HG03378 (cell line): ENCODE measurements around the gene ATOX1.
A peak's percentile ranks its signal among the peaks of the same experiment; 100 is the strongest.

Experiments used
- ATAC-seq: cut with Tn5 transposase; IDR thresholded peaks from one replicate; pipeline ENCODE4 v1.9.1; 2021; ENCODE audit warnings: mild to moderate bottlenecking, moderate library complexity; ENCODE audit not compliant: unreplicated experiment

ATOX1 gene

DNA sequence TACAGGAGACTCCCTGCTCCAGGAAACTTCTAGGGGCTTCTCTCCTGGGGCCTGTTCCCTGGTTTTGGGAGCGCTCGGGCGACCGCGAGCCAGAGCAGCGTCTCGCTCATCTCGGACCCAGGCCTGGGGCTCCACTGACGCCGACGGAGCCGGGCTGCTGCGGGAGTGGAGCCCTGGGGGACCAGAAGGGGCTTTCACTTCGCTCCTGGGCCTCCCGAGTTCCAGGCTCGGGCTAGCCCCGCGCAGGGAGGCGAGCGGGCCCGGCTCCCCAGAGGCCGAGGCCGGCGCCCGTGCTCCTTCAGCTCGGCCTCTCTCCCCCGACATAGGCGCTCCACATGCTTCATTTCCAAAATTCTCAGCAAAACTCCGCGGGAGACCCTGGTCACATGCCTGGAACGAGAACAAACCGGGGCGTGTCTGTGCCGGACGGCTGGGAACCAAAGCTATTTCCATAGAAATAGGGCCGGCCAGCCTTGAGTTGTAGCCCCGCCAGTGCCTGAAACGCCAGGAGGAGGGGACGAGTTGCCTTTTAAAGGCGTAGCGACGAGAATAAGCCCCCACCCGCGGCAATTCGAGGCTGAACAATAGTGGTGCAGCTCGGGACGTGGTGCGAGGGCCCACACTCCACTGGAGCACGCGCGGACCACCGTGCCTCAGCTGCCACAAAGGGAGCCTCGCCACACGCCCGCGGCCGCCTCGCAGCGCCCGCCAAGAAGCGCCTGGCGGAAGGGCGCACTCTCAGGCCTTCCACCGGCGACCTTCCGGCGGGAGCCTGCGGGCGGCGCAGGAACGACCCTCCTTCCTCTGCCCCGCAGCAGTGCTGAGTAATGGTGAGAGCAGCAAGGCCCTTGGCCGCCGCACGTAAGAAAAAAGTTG lies 12.2 kb upstream of the ATOX1 start:
- ATAC-seq = peak; percentile 23

DNA sequence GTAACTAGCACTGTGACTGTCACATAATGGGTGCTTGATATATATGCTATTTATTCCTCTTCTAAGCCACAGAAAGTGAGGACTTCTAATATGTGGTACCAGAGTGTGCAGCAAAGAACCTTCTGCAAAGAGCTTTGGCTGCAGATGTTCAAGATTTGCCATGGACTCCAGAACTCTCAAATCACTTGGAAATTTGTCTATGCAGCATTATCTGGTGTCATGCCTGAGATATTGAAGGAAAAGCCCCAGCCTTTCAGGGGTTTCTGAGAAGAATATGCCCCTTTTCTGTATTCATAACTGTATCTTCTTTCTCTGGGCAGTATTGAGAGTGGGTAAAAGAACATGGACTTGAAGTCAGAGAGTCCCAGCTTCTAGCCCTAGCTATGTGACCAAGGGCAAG lies 8.5 kb upstream of the ATOX1 start:
- ATAC-seq = no peak

DNA sequence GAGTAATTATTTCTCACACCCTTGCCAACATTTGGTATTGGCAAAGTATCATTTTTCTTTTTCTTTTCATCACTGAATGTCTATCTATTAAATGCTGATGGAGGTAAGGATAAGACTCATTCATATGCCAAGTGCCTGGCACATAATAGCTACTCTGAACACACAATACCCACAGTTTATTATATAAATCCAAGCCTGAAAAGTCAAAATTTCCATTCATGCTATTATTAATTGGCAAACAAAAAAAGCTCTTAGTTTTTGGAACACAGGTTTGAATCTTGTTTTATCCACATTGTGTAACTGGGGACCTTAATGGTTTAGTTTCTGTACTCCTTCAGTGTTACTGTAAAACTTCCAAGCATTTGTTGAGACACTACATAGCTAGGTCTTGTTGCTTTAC lies 6.4 kb upstream of the ATOX1 start:
- ATAC-seq = no peak

DNA sequence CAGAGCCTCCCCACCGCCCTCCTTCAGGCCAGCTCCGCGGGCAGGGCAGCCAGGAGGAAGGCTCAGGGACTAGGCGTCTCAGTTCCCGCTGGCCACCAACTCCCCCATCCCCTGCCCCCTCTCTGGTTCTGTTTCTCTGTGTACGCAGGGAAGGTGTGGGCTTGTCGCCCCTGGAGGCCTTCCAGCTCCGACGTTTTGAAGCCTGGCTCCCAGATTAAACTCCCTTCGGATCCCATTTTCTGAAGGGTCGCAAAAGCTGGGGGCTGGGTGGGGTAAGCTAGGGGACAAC lies 346 bp downstream of the ATOX1 start:
- peak; percentile 11 for ATAC-seq

DNA sequence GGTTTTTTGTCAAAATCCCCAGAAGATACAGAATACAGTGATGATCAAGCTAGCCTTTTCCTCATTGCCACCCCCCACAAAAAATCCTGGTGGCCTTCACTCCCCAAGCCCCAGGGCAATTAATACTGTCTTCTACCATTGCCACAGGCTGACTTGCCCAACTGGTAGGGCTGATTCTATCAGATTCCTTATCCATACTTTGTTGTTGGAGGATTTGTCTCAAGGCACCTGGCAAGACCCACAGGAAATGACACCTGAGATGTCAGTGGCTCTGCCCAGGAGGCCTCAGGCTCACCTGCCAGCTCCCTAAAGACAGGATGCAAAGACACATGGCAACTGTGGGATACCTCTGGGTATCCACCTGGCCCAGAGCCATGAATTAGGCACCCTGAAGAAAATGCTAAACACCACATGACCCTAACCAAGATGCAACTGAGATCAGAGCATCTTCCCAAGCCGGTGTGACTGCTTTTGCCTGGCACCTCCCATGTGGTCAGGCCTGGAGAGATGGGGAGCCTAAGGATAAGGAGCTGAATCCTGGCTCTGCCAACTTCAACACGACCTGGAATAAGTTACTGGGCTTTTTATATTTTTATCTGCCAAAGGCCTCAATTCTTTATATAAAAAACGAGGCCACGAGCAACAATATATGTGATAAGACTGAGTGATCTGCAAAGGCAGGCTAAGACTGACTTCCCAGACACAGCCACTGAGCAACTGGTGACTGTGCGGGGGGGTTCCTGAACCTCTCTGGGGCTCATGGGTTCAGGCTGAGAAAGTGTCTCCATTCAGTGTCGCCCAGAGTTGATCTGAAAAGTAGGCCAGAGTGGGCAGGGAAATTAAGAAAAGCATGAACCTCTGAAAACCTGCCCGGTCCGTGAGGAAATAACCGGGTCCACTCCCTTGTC lies 944 bp downstream of the ATOX1 start:
- ATAC-seq = peak; percentile 26

DNA sequence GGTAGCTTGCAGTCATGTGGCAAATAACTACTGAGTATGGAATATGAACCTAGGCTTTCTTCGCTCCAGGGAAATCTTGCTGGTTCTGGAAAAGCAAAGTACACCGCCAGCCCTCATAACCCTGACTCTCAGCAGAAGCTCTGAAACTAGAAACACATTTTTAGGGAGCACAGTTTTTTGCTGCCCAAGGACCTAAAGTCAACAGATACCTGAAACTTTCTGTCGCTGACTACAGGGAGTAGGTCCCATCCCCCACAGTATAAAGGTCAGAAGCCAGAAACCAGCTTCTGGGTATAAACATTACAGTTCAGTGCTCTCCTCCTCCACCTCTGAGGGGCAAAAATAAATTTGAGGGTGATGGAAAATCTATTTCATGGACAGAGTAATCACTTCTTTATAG lies 3.0 kb downstream of the ATOX1 start:
- no peak for ATAC-seq

DNA sequence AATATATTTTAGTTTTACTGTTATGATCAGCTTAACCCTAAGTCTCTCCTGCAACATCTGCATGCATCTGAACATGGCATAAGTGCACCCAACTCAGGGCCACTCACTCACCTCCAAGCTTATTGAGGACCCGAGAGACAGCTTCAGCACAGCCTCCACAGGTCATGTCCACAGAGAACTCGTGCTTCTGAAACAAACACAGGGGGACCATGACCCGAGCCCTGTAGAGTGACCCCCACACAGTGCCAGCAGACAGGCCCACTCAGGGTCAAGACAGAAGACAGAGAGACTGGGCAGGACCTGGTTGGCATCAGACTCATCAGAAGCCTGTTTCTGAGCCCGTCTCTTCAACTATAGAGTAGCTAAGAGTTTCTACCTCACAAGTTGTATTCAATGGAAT lies 6.8 kb downstream of the ATOX1 start:
- no peak for ATAC-seq

DNA sequence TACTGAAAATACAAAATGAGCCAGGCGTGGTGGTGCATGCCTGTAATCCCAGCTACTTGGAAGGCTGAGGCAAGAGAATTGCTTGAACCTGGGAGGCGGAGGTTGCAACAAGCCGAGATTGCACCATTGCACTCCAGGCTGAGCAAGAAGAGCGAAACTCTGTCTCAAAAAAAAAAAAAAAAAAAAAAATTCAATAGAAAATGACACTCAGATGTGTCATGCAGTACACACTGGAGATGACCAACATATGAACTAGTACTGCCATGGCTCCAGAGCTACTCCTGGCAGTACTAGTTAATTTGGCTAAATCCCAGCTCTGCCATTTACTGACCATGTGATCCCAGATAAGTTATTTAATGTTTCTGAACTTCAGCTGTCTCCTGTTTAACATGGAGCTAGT lies 7.3 kb downstream of the ATOX1 start:
- ATAC-seq = no peak

DNA sequence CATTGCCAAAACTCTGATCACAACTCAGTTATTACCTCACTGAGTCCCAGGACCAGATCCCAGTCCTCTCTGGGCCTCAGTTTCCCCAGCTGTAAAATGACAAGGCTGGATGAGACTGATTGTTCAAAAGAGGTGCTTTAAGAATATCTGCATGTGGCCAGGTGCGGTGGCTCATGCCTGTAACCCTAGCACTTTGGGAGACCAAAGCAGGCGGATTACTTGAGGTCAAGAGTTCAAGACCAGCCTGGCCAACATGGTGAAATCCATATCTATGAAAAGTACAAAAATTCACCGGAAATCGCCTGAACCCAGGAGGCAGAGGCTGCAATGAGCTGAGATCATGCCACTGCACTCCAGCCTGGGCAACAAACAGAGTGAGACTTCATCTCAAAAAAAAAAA lies 8.3 kb downstream of the ATOX1 start:
- ATAC-seq = no peak

DNA sequence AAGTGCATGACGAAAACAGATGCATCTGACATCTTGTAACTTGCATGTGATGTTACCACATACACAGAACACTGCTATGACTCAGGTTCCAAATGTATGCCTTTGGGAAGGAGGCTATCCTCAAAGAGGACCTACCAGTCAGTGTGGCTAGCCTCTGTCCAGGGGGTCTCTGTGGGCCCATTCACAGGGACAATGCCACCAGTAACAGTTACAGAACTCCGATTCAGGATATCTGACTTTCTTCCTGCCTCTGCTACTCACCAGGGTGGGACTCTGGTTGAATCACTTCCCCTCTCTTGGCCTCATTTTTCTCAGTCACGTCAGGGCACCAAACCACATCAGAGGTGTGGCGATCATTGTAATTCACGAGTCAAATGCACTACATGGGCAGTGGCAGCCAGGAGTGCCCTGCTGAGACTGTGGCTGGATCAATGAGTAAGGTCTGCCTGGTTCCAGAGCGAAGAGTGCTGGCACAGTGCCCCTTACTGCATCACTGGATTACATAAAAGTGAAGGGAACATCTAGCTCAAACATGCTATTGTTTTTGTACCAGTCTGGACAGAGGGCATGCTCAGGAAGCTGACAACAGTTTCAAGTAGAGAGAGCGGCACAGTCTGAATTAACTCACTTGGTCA lies 13.2 kb downstream of the ATOX1 start:
- ATAC-seq = peak; percentile 67

DNA sequence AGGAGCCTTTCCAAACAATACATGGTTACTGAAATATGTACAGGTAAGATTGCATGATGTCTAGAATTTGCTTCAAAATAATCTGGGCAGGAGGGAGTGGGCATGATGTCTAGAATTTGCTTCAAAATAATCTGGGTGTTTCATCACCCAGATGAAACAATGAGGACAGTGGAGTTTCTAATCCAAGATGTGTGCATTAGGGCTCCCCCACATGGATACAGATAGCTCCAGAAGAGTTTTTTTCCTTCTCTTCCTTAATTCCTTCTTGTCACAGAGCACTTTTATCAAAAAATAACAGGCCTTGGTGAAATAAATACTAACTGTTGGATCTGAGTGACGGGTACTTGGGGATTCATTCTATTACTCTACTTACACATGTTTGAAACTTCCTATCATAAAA lies 14.9 kb downstream of the ATOX1 start:
- ATAC-seq = no peak

DNA sequence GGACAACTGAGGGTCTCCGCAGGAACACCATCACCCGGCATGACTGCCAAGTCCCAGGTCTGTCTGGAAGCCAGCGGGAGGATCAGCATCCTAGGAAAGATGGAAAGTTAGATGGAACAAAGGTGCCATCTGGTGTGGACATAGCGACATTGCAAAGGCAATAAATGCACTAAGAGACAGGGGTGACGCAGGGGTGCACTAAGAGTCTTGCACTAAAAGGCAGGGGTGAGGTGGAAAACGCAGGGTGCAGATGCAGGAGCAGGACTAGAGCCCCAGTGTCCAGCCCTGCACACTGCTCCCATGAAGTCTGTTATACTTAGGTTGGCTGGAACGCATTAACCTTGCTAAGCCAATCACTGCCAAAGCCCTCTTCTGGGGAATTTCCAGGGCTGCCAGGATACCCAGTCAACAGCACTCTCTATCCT lies 15.5 kb downstream of the ATOX1 start:
- ATAC-seq = no peak

DNA sequence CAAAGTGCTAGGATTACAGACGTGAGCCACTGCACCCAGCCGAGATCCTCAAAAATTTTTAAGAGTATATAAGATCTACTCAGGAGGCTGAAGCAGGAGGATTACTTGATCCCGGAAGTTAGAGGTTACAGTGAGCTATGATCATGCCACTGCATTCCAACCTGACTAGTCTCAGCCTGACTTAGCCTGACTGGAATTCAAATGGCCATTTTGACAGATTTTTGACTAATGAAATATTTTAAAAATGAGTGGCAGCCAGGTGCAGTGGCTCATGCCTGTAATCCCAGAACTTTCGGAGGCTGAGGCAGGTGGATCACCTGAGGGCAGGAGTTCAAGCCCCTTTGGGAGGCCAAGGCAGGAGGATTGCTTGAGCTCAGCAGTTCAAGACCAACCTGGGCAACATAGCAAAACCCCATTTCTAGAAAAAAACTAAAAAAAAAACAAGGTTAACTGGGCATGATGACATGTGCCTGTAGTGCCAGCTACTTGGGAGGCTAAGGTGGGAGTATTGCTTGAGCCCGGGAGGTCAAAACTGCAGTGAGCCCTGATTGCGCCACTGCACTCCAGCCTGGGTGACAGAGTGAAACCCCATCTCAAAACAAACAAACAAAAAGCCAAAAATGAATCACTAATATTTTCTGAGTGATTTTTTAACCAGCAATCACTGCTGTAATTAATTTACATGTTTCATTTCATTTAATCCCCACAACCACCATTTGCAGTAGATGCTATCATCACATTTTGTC lies 16.6 kb downstream of the ATOX1 start:
- no peak for ATAC-seq

DNA sequence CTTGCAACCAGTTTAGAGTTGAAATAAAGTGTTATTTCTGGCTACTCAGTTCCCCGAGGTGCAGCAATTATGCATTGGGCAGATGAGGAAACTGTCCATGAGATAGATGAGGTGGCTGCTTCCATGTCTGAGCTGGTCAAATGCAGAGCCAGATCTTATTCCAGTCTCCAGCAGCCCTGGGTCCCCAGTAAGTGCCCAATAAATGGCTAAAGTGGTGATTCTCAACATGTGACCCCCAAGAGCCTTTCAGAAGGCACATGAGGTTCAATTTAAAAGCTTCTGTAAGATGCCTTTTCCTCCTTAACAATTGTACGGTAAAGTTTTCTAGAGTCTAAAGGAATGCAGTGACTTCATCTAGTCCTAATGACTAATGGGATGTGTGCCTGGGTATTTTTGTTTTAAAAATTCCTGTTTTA lies 17.5 kb downstream of the ATOX1 start:
- peak; percentile 12 for ATAC-seq

DNA sequence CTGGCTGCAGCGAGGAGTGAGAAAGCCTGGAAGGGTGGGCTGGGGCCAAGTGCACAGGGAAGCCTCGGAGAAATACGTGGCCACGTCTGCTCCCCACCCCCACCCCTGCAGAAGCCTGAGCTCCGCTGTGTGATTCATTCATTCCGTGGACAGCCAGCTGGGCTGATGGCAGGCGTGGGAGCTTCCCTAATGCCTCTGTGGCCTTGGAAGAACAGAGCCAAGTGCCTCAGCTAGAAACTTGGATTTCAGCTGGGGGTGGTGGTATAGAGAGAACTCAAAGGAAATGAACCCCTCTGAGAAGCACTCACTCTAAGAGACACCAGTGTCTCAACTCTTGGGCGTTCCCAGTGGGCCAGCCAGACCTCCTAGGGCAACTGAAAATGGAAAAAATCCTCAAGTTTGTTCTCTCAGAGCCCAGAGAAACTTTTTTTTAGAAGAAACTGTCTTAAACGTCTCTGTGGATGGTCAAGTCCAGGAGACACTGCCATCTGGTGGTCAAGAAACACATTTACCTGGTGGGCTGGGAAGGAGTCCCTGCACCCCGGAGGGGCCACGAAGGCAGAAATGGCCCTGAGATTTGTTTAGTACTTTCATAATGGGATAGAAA lies 18.0 kb downstream of the ATOX1 start:
- peak; percentile 57 for ATAC-seq

DNA sequence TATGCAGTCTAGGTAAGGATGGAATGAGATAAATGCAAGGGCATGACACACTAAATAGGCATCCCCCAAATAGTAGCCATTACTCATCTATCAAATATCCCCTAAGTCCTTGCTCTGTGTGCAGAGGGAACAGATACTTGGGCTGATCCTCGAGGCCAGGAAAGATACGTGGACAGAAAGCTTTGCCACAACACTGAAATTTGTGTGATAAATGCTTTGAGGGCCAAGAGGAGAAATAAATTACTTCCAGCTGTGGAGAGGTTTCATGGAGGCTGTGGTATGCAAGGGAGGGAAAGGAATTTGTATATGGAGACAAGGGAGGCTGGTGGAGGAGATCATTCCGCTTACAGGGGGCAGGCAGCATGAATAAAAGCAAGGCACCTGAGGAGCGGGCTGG lies 18.5 kb downstream of the ATOX1 start:
- ATAC-seq = no peak

DNA sequence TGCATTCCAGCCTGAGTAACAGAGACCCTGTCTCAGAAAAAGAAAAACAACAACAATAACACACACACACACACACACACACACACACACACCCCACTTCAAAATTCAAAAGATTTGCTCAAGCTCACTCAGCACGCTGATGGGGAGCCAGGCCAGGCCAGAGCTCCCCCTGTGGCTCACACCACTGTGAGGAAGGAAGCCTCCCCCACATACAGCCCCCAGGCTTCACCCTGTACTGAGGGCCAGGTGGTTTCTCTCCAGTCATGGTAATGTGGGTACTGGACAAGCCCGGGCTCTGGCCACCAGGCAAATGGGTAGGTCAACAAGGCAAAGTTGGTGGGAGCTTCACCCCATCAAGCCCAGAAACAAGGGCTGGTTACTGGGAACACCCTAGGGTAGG lies 19.0 kb downstream of the ATOX1 start:
- no peak for ATAC-seq

DNA sequence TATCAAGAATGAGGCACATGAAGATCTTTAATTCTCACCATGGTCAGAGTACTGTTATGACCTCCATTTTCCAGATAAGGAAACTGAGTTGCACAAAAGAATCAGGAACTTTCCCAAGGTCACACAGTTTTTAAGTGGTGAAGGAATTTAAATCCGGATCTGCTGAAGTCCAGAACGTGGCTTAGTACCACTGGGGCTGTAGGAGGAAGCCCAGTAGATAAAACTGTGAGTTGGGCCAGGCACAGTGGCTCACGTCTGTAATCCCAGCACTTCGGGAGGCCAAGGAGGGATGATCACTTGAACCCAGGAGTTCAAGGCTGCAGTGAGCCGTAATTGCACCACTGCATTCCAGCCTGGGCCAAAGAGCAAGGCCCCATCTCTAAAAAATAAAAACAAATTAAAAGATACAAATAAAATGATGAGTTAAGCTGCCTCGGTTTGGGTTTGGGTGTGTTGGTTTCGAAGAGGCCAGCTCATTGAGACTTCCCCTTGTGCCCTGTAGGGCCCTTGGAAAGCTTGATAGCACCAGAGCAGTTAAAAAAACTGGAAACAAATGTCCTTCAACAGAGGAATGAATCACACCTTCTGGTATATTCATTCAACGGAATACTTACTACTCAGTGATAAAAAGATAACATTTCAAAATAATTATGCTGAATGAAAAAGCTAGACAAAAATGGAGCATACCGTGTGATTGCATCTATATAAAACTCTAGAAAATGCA lies 20.1 kb downstream of the ATOX1 start:
- no peak for ATAC-seq

DNA sequence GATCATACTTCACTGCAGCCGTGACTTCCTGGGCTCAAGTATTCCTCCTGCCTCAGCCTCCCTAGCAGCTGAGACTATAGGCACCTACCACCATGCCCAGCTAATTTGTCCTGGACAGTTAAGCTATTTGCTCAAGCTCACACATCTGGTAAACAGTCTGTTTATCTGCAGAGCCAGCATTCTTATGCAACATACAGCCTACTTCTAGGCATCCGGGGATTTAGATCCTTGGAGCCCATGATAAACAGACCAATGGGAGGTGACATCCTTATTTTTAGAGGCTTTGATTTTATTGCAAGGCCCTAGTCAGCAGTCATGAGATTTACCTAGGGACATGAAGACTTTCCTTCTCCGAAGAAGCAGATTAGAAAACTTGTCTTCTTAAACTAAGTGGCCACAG lies 21.0 kb downstream of the ATOX1 start:
- ATAC-seq = no peak

DNA sequence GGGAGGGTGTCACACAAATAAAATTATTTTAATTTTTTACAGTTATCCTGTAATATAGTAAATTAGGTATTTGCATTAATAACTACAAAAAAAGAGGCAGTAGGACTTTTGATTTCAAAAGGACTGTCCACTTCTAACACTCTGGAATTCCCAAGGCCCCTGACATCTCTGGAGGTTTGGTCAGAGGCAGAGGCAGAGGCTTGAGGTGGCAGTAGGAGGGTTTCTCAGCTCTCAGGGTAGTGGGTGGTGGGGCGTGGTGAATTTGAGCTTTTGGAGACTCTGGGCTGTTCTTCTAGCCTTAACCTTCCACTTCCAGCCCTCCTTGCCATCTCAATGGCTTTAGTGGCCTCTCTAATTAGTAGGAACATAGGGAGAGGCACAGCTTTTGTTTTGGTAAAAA lies 22.8 kb downstream of the ATOX1 start:
- no peak for ATAC-seq
